Aorta (tissue), 5 donors: ENCODE data around the gene IL1RL1. TPM values are rescaled to one million over a fixed set of nuclear protein-coding genes. Genes with fewer than 3 reads are reported as not detected.

Source experiments
- ATAC-seq: fragments of 200-7000 bp; cut with Tn5 transposase; one replicate; pipeline ENCODE4 v1.9.1; 2022; ENCODE audit warnings: moderate library complexity; ENCODE audit not compliant: low FRiP score
- DNase-seq, 2 donors: peaks; one replicate each; pipeline ENCODE4 v3.0.0-alpha.2; 2020
- H3K27ac ChIP-seq, 2 donors: one replicate each; pipeline ENCODE4 v1.5.1; 2013; ENCODE audit warnings: low read length in 2 of 2, mild to moderate bottlenecking in 2 of 2, moderate library complexity in 2 of 2, control low read depth in 1 of 2, inconsistent platforms in 1 of 2, low read depth in 1 of 2
- H3K27me3 ChIP-seq, 2 donors: one replicate each; pipeline ENCODE4 v1.6.1; 2013; ENCODE audit warnings: control low read depth in 1 of 2, low read length in 1 of 2, mild to moderate bottlenecking in 1 of 2, moderate library complexity in 1 of 2; ENCODE audit not compliant: insufficient read depth in 2 of 2, control insufficient read depth in 1 of 2
- H3K36me3 ChIP-seq, 2 donors: one replicate each; pipeline ENCODE4 v1.6.1; 2013; ENCODE audit warnings: control low read depth in 1 of 2, low read length in 1 of 2, mild to moderate bottlenecking in 1 of 2; ENCODE audit not compliant: insufficient read depth in 2 of 2, control insufficient read depth in 1 of 2
- H3K4me1 ChIP-seq, 2 donors: one replicate each; pipeline ENCODE4 v1.6.1; 2013; ENCODE audit warnings: low read length in 2 of 2, control low read depth in 1 of 2, mild to moderate bottlenecking in 1 of 2, moderate library complexity in 1 of 2; ENCODE audit not compliant: insufficient read depth in 2 of 2, control insufficient read depth in 1 of 2
- H3K4me3 ChIP-seq, 2 donors: one replicate each; pipeline ENCODE4 v1.5.1; 2013; ENCODE audit warnings: low read length in 2 of 2, control low read depth in 1 of 2, mild to moderate bottlenecking in 1 of 2
- H3K9me3 ChIP-seq: one replicate; pipeline ENCODE4 v1.6.1; 2013; ENCODE audit warnings: mild to moderate bottlenecking, low read length; ENCODE audit not compliant: control insufficient read depth
- WGBS, 2 donors: extraction: QIAGEN DNeasy Blood & Tissue Kit; methylation state at CpG; one replicate each; pipeline ENCODE4 v1.1.7; 2013; 5-methylcytosine and 5-hydroxymethylcytosine counted together
- intact Hi-C, 2 donors: fragments of 100-400 bp; cut with DNase I; formaldehyde crosslinking; loops; one replicate each; pipeline versions ENCODE4 v1.14.2 to v1.15.0; 2022
- long read RNA-seq, 2 donors: library from polyadenylated mRNA; unstranded; transcript quantifications; one replicate each; pipeline ENCODE4 v2.0.0, GENCODE V29; 2020 to 2021
- polyA plus RNA-seq, 2 donors: library from polyadenylated mRNA; stranded (reverse); fragments of 200-250 nt; gene quantifications; one replicate each; pipeline ENCODE4 v1.2.3, GENCODE V29; 2013
- total RNA-seq, 2 donors: library from RNA; stranded (reverse); fragmentation: NEBNext Ultra II Directional; extraction: Animal tissue kit (Norgen Biotek cat#: 25700); gene quantifications; one replicate each; pipeline ENCODE4 v1.2.1, GENCODE V29; 2021
- donor health status: healthy with polysubstance abuse.
- donor health status: Bipolar disorder and iron deficiency.
- donor health status: DM: no; HTN: no; CAD: no.
- donor health status: DM: no; HTN: no; CAD: no.
- donor health status: DM: yes; HTN: yes; CAD: no.

IL1RL1 gene
- total RNA-seq (1 to 10 TPM; 7.4 to 8.1 TPM), polyA plus RNA-seq (1 to 10 TPM; 2.5 to 6.9 TPM)
- long read RNA-seq, donor 1, transcript IL1RL1-202 (8 exons, 3,994 nt) = major isoform, 5 of 8 reads
- long read RNA-seq, donor 1, partial matches to known transcripts = 2 of 8 reads
- long read RNA-seq, donor 1, other reads (novel, unspliced or antisense) = 1 of 8 reads
- long read RNA-seq, donor 2 = 0 reads

DNA sequence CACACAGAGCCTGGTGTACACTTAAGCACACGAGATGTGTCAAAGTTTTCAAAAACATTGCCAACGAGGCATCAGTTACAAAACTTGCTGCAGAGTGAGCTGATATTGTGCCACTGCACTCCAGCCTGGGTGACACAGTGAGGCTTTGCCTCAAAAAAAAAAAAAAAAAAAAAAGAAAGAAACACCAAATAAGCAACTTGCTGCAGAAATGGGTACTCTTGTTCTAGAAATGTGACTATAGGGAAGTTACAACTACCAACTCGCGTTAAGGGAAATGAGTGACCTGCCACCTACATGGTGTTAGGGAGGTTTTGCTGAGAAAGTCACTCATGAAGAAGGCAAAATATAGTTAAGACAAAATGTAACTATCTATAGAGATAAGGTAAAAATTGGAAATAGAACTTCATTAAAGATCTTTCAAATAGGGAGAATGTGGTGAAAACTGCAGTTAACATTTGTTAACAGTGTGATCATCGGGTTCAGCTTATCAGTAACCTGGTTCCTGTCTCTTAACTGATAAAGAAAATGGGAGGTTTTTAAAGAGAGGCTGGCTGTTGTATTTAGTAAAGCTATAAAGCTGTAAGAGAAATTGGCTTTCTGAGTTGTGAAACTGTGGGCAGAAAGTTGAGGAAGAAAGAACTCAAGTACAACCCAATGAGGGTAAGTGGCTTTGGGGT is at the start of gene IL1RL1:
IL1RL1 (plus strand) TSS at position 600 of the 677 bp plus-strand sequence. CDS start 26,702 bp downstream, outside the sequence.
- WGBS, 2 donors = 76 to 77% methylated on average over 5 of the region's 5 CpGs
- Histone ChIP-seq H3K4me3 (no peak within 1 kb of the TSS), H3K36me3 (no peaks in the 10 kb centered on the region), H3K27me3 (peaks cover 0 to 1% of the 10 kb centered on the region in 2 donors), H3K4me1 (no peaks in the 10 kb centered on the region), H3K27ac (no peak within 1 kb of the TSS), H3K9me3 (no peaks in the 10 kb centered on the region)
- intact Hi-C loops = no loop called here
- DNase-seq = no peak
- no peak for ATAC-seq

DNA sequence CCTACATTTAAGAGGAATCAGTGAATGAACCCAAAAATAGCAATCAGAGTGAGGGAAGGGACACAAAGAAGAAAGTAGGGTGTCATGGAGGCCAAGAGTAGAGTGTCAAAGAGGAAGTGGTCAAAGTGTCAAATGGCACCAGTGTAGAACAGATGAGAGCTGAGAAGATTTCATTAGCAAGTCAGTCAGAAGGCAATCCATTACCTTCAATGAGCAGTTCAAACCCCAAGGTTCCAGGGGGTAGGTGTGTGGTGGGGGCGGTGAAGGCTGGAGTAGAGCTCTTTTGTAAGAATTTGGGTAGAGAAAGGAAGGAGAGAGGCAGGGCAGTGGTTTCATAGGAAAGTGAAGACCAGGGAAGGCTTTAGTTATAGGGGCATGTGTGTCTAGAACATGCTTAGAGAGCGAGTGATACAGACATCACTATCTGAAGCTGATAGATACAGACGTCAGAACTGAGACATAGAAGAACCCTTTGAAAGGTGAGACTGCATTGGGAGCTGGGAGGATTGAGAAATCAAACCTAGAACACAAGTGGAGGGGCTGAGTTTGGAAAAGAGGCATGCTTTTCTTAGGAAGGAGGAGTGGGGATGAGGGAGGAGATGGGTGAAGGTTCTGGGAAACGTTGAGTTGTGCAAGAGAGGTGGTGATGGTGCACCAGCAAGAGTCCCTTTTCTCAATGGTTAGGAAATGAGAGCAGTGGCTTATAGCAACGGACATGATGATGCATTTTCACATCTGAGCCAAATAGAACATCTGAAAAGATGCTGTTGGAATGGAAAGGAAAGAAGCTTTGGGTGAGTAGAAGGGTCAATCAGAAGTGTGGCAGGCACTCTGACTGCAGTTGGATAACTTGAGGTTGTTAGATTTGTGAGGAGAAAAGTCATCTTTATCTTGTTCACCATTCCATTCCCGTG is 48.9 kb upstream of the IL1RL1 start:
- DNase-seq (no peak), ATAC-seq (no peak)
- no peak overlapping the region for H3K4me3 ChIP-seq
- H3K9me3 ChIP-seq = no peaks in the 10 kb centered on the region
- intact Hi-C loops = no loop called here
- H3K4me1 ChIP-seq = no peaks in the 10 kb centered on the region
- no peak overlapping the region for H3K27ac ChIP-seq
- no peaks in the 10 kb centered on the region for H3K27me3 ChIP-seq
- no peaks in the 10 kb centered on the region for H3K36me3 ChIP-seq
- WGBS, 2 donors = 80 to 84% methylated on average over 6 of the region's 6 CpGs

DNA sequence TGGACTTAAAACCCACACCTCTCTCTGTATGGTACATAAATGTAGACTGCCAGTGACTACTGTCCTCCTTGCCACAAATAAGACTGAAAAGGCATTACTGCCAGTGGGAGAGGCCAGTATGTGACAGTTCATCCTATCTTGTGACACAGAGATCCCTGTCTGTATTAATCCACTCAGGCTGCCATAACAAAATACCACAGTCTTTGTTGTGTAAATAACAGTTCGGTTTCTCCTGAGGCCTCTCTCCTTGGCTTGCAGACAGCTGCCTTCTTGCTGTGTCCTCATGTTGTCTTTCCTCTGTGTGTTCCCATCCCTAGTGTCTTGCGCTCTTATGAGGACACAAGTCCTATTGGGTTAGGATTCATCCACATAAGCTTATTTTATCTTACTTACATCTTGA is 46.4 kb upstream of the IL1RL1 start:
- Histone ChIP-seq H3K36me3 (no peaks in the 10 kb centered on the region), H3K4me3 (no peak overlapping the region), H3K9me3 (no peaks in the 10 kb centered on the region), H3K27me3 (no peaks in the 10 kb centered on the region), H3K27ac (no peak overlapping the region), H3K4me1 (no peaks in the 10 kb centered on the region)
- ATAC-seq = no peak
- DNase-seq = no peak
- WGBS, 2 donors = 86 to 92% methylated on average over 2 of the region's 2 CpGs
- intact Hi-C loops = no loop called here

DNA sequence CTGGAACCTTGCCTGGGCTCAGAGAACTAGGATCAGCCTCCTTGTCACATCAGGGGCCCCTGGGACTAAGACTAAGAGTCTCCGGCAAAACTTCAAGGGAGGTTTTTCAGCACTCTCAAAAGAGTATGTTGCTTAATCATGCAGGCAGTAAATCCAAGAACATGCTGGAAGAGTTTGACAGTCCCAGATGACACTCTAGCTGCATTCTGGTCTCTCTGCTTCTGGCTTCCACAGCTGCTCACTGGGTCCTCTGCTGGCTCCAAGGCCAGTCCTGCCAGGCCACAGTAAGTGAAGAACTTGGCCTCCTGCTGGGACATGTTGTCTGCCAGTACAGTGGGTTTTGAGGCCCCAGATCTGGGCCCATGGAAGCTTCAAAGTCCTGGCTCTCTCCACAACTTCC is 45.2 kb upstream of the IL1RL1 start:
- Histone ChIP-seq H3K36me3 (no peaks in the 10 kb centered on the region), H3K27me3 (no peaks in the 10 kb centered on the region), H3K9me3 (no peaks in the 10 kb centered on the region), H3K4me3 (no peak overlapping the region), H3K4me1 (no peaks in the 10 kb centered on the region), H3K27ac (no peak overlapping the region)
- ATAC-seq (no peak), DNase-seq (no peak)
- intact Hi-C loops = no loop called here
- WGBS, 2 donors = 82 to 88% methylated on average over 1 of the region's 1 CpG

DNA sequence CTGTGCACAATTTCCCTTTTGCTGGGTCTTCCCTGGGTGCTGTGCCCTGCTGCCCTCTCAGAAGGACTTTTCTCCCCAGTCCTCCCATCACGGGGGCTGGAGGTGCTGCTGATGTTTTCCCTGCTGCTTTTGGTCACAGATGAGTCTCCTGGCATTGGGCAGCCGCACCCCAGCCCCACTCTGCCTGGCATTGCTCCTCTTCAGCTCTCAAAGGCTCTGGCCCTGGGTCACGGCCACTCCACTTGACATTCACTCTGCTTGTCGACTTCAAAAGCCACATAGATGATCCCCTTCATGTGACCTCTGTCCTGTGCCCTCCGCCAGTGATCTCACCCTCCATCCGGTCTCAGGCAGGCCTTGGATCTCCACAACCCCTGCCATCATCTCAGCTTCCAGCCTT is 43.6 kb upstream of the IL1RL1 start:
- H3K36me3 ChIP-seq = no peaks in the 10 kb centered on the region
- no peak overlapping the region for H3K27ac ChIP-seq
- intact Hi-C loops = no loop called here
- H3K27me3 ChIP-seq = no peaks in the 10 kb centered on the region
- no peaks in the 10 kb centered on the region for H3K9me3 ChIP-seq
- WGBS, 2 donors = 91 to 93% methylated on average over 6 of the region's 6 CpGs
- DNase-seq (no peak), ATAC-seq (no peak)
- H3K4me3 ChIP-seq = no peak overlapping the region
- H3K4me1 ChIP-seq = no peaks in the 10 kb centered on the region

DNA sequence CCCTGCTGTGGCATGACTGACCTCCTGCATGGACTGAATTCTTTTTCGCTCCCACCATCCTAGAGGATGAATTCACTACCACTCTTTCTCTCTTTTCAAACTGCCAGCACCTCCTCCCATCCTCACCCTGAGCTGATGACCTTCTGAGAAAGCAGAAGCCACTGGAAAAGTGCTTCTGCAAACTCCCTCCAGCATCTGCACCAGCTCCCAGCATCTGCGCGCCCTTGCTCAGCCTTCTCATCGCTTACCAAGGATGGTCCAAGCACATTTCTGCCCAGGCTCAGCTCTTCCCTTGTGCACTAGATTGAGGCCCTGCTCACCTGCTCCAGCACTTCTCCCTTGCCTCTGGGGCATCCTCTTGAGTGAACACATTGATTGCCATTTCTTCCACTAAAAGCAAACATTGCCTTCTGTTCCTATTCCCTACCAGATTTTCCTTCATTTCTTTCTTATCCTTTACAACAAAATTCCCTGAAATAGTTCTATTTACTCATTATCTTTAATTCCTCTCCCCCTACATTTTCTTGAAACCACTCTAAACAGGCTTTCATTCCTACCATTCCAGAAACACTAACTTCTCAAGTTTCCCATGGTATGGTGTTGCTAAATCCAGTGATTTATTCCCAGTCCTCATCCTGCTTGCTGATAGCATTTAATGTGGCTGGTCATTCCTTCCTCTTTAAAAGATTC is 42.7 kb upstream of the IL1RL1 start:
- WGBS, 2 donors = 94 to 96% methylated on average over 4 of the region's 4 CpGs
- DNase-seq (no peak), ATAC-seq (no peak)
- H3K9me3 ChIP-seq = no peaks in the 10 kb centered on the region
- no peaks in the 10 kb centered on the region for H3K36me3 ChIP-seq
- intact Hi-C loops = no loop called here
- no peaks in the 10 kb centered on the region for H3K4me1 ChIP-seq
- H3K4me3 ChIP-seq = no peak overlapping the region
- no peak overlapping the region for H3K27ac ChIP-seq
- H3K27me3 ChIP-seq = no peaks in the 10 kb centered on the region

DNA sequence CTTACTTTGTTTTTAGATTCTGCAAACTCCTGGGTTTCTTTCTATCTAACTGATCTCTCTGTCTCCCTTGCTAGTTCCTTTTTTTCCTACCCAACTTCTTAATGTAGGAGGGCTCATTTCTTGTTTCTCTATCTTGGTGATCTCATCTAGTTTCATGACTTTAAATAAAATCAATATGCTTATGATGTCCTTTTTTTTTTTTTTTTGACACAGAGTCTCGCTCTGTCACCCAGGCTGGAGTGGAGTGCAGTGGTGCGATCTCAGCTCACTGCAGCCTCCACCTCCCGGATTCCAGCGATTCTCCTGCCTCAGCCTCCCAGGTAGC is 42.2 kb upstream of the IL1RL1 start:
- ATAC-seq (no peak), DNase-seq (no peak)
- Histone ChIP-seq H3K27ac (no peak overlapping the region), H3K27me3 (no peaks in the 10 kb centered on the region), H3K4me1 (no peaks in the 10 kb centered on the region), H3K36me3 (no peaks in the 10 kb centered on the region), H3K4me3 (no peak overlapping the region), H3K9me3 (no peaks in the 10 kb centered on the region)
- intact Hi-C loops = no loop called here
- 66 to 71% methylated on average over 4 of the region's 4 CpGs for WGBS, 2 donors

DNA sequence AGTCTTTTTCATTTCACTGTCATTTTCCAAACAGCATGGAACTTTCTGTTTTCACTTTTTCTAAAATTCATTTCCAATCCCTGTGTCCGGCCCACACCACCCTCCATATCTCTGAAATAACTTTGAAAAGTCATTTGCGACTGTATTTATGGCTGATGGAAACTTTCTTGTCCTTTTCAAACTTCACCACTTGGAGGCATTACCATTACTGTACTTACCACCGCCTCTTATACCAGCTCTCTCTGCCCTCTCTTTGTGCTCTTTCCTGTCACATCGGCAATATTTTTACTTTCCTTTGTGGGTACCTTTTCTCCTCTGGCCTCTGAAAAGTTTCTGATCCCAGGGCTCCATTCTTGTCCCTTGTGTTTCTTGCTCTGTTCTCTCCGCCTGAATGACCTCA is 39.5 kb upstream of the IL1RL1 start:
- DNase-seq (no peak), ATAC-seq (no peak)
- 56 to 64% methylated on average over 5 of the region's 5 CpGs for WGBS, 2 donors
- Histone ChIP-seq H3K27me3 (no peaks in the 10 kb centered on the region), H3K4me3 (no peak overlapping the region), H3K9me3 (no peaks in the 10 kb centered on the region), H3K27ac (no peak overlapping the region), H3K4me1 (no peaks in the 10 kb centered on the region), H3K36me3 (no peaks in the 10 kb centered on the region)
- intact Hi-C loops = no loop called here
